KMS-11 (cell line): ENCODE data around the gene NGB.

Experiments
- H2AFZ ChIP-seq: fragments of 200-600 bp; sonication (generic); 2 replicates; pipeline ENCODE4 v1.6.1; 2016; ENCODE audit warnings: antibody characterized with exemption, mixed run types, low read depth
- H3K27ac ChIP-seq: fragments of 200-600 bp; sonication (generic); 2 replicates; pipeline ENCODE4 v1.6.1; 2016; ENCODE audit warnings: mild to moderate bottlenecking, mixed run types
- H3K27me3 ChIP-seq: fragments of 200-600 bp; sonication (generic); 2 replicates; pipeline ENCODE4 v1.6.1; 2017; ENCODE audit warnings: mild to moderate bottlenecking, low read depth, mixed run types, moderate library complexity; ENCODE audit not compliant: insufficient read depth
- H3K36me3 ChIP-seq: fragments of 200-600 bp; sonication (generic); 2 replicates; pipeline ENCODE4 v1.6.1; 2017; ENCODE audit warnings: mild to moderate bottlenecking, mixed run types; ENCODE audit not compliant: insufficient read depth
- H3K4me1 ChIP-seq: fragments of 200-600 bp; sonication (generic); 2 replicates; pipeline ENCODE4 v1.6.1; 2016; ENCODE audit warnings: mild to moderate bottlenecking, low read depth, mixed run types; ENCODE audit not compliant: poor library complexity, severe bottlenecking
- H3K4me2 ChIP-seq: fragments of 200-600 bp; sonication (generic); 2 replicates; pipeline ENCODE4 v1.7.0; 2016; ENCODE audit warnings: mild to moderate bottlenecking, mixed run types
- H3K4me3 ChIP-seq: fragments of 200-600 bp; sonication (generic); IDR thresholded peaks from 2 replicates; pipeline ENCODE4 v1.6.1; 2017; ENCODE audit warnings: low read depth, low read length, mixed read lengths; ENCODE audit not compliant: insufficient read depth
- H3K79me2 ChIP-seq: fragments of 200-600 bp; sonication (generic); 2 replicates; pipeline ENCODE4 v1.6.1; 2016; ENCODE audit warnings: low read depth, mixed run types; ENCODE audit not compliant: insufficient read depth
- H3K9ac ChIP-seq: fragments of 200-600 bp; sonication (generic); 2 replicates; pipeline ENCODE4 v1.6.1; 2016; ENCODE audit warnings: mild to moderate bottlenecking, mixed run types
- H4K20me1 ChIP-seq: fragments of 200-600 bp; sonication (generic); 2 replicates; pipeline ENCODE4 v1.6.1; 2016; ENCODE audit warnings: mild to moderate bottlenecking, mixed run types; ENCODE audit not compliant: insufficient read depth
- TF ChIP-seq, protein P1 (sequence below): fragments of 200-600 bp; sonication (generic); conservative IDR thresholded peaks from 2 replicates; pipeline ENCODE4 v1.6.1; 2017; ENCODE audit warnings: low read depth, mild to moderate bottlenecking, antibody characterized with exemption, low read length, moderate library complexity, mixed read lengths

Gene NGB

GRCh38 chr14:77314043-77314442 lies 43.0 kb upstream of the NGB start:
- TF ChIP-seq, protein P1, sequence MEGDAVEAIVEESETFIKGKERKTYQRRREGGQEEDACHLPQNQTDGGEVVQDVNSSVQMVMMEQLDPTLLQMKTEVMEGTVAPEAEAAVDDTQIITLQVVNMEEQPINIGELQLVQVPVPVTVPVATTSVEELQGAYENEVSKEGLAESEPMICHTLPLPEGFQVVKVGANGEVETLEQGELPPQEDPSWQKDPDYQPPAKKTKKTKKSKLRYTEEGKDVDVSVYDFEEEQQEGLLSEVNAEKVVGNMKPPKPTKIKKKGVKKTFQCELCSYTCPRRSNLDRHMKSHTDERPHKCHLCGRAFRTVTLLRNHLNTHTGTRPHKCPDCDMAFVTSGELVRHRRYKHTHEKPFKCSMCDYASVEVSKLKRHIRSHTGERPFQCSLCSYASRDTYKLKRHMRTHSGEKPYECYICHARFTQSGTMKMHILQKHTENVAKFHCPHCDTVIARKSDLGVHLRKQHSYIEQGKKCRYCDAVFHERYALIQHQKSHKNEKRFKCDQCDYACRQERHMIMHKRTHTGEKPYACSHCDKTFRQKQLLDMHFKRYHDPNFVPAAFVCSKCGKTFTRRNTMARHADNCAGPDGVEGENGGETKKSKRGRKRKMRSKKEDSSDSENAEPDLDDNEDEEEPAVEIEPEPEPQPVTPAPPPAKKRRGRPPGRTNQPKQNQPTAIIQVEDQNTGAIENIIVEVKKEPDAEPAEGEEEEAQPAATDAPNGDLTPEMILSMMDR: no peak
- Histone ChIP-seq H3K4me3 (no peak overlapping the region), H3K27me3 (no peaks in the 10 kb centered on the region), H3K27ac (no peak overlapping the region), H2AFZ (no peak overlapping the region), H3K79me2 (no peaks in the 10 kb centered on the region), H3K4me2 (no peak overlapping the region), H4K20me1 (no peaks in the 10 kb centered on the region), H3K4me1 (no peaks in the 10 kb centered on the region), H3K9ac (no peak overlapping the region), H3K36me3 (no peaks in the 10 kb centered on the region)

GRCh38 chr14:77313371-77313770 lies 42.4 kb upstream of the NGB start:
- Histone ChIP-seq H3K79me2 (no peaks in the 10 kb centered on the region), H3K36me3 (no peaks in the 10 kb centered on the region), H3K27me3 (no peaks in the 10 kb centered on the region), H3K4me3 (no peak overlapping the region), H3K4me1 (no peaks in the 10 kb centered on the region), H4K20me1 (no peaks in the 10 kb centered on the region), H3K27ac (no peak overlapping the region), H3K9ac (no peak overlapping the region), H3K4me2 (no peak overlapping the region), H2AFZ (no peak overlapping the region)
- TF ChIP-seq, protein P1: no peak

- Histone ChIP-seq H3K4me1 (no peaks in the 10 kb centered on the region), H3K79me2 (no peaks in the 10 kb centered on the region), H3K27ac (no peak overlapping the region), H3K4me3 (no peak overlapping the region), H2AFZ (no peak overlapping the region), H3K9ac (no peak overlapping the region), H3K4me2 (no peak overlapping the region), H3K36me3 (no peaks in the 10 kb centered on the region), H3K27me3 (no peaks in the 10 kb centered on the region), H4K20me1 (no peaks in the 10 kb centered on the region)
- TF ChIP-seq, protein P1: no peak
Measured at GRCh38 chr14:77311217-77311616, 40.2 kb upstream of the NGB start.

GRCh38 chr14:77310026-77310425 lies 39.0 kb upstream of the NGB start:
- Histone ChIP-seq H3K36me3 (no peaks in the 10 kb centered on the region), H3K79me2 (no peaks in the 10 kb centered on the region), H3K27me3 (no peaks in the 10 kb centered on the region), H3K9ac (no peak overlapping the region), H2AFZ (no peak overlapping the region), H3K4me1 (no peaks in the 10 kb centered on the region), H4K20me1 (no peaks in the 10 kb centered on the region), H3K4me2 (no peak overlapping the region), H3K27ac (no peak overlapping the region), H3K4me3 (no peak overlapping the region)
- TF ChIP-seq, protein P1: no peak
